Ascending aorta (tissue), 2 donors: Measurements from ENCODE around the gene MUCL3. TPM values are rescaled to one million over a fixed set of nuclear protein-coding genes. Genes with fewer than 3 reads are reported as not detected.

Experiments used
- DNase-seq, 2 donors: peaks; one replicate each; pipeline ENCODE4 v3.0.0-alpha.2; 2019; ENCODE audit warnings: low spot score in 2 of 2
- H3K27ac ChIP-seq, 2 donors: fragments of 200-600 bp; sonication (generic); one replicate each; pipeline ENCODE4 v1.5.1; 2016 to 2017; ENCODE audit warnings: mild to moderate bottlenecking in 1 of 2
- H3K27me3 ChIP-seq: fragments of 200-600 bp; sonication (generic); one replicate; pipeline ENCODE4 v1.5.1; 2017
- H3K36me3 ChIP-seq, 2 donors: fragments of 200-600 bp; sonication (generic); one replicate each; pipeline ENCODE4 v1.5.1; 2016
- H3K4me1 ChIP-seq, 2 donors: fragments of 200-600 bp; sonication (generic); one replicate each; pipeline ENCODE4 v1.5.1; 2016 to 2017; ENCODE audit warnings: mild to moderate bottlenecking in 1 of 2
- H3K4me3 ChIP-seq, 2 donors: fragments of 200-600 bp; sonication (generic); one replicate each; pipeline ENCODE4 v1.5.1; 2016 to 2017; ENCODE audit warnings: mild to moderate bottlenecking in 1 of 2
- H3K9me3 ChIP-seq, 2 donors: fragments of 200-600 bp; sonication (generic); one replicate each; pipeline ENCODE4 v1.5.1; 2016
- intact Hi-C: fragments of 100-400 bp; cut with DNase I; formaldehyde crosslinking; loops from one replicate; pipeline ENCODE4 v1.15.1; 2023
- total RNA-seq: library from RNA; depleted of rRNA; stranded (reverse); fragments of >200 nt; gene quantifications from one replicate; pipeline ENCODE4 v1.1.0, GENCODE V29; 2016
- TF ChIP-seq, protein P1 (sequence below), 3 experiments: fragments of 200-600 bp in 2 of 3; fragments of 450-650 bp in 1 of 3; sonication (generic) in 2 of 3; IDR thresholded peaks; one replicate each; pipeline ENCODE4 v1.5.1; 2016 to 2019; ENCODE audit warnings: antibody characterized with exemption in 3 of 3, mild to moderate bottlenecking in 1 of 3, moderate library complexity in 1 of 3

MUCL3 gene
- total RNA-seq, 1 donor from 2014 or later = not detected

DNA sequence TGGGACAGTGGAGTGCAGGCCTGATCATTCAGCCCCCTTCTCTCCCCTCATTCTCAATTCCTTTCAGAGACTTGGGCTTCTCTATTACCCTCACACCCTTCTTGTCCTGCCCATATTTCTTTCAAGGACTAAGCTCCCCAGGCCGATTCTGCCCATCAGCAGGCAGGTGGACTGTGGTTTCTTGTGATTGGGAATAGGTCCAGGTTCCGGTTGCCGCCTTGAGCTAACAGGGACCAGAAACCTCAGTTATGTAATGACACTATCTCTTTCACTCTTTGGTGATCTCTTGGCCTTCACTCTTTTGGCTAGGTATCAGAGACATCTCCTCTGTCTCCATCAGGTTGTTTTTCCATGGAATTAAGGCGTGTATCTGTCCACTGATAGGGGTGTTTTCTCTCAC, 6.5 kb downstream of the MUCL3 start:
- H3K4me3 ChIP-seq = no peak overlapping the region
- no peaks in the 10 kb centered on the region for H3K27me3 ChIP-seq
- no peaks in the 10 kb centered on the region for H3K36me3 ChIP-seq
- intact Hi-C loops = no loop called here
- H3K27ac ChIP-seq = no peak overlapping the region
- no peaks in the 10 kb centered on the region for H3K4me1 ChIP-seq
- no peak for DNase-seq
- TF ChIP-seq, protein P1, sequence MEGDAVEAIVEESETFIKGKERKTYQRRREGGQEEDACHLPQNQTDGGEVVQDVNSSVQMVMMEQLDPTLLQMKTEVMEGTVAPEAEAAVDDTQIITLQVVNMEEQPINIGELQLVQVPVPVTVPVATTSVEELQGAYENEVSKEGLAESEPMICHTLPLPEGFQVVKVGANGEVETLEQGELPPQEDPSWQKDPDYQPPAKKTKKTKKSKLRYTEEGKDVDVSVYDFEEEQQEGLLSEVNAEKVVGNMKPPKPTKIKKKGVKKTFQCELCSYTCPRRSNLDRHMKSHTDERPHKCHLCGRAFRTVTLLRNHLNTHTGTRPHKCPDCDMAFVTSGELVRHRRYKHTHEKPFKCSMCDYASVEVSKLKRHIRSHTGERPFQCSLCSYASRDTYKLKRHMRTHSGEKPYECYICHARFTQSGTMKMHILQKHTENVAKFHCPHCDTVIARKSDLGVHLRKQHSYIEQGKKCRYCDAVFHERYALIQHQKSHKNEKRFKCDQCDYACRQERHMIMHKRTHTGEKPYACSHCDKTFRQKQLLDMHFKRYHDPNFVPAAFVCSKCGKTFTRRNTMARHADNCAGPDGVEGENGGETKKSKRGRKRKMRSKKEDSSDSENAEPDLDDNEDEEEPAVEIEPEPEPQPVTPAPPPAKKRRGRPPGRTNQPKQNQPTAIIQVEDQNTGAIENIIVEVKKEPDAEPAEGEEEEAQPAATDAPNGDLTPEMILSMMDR (IDR thresholded peaks at IDR 0.05) = no peak
- no peaks in the 10 kb centered on the region for H3K9me3 ChIP-seq

DNA sequence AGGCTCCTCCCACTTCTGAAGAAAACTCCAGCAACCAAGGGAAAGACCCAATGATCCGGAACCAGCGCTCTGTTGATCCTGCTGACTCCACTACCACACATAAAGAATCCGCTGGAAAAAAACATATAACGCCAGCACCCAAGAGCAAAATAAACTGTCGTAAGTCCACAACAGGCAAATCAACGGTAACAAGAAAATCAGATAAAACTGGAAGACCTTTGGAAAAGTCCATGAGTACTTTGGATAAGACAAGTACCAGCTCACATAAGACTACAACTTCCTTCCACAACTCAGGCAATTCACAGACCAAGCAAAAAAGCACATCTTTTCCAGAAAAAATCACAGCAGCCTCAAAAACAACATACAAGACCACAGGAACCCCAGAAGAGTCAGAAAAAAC, 8.0 kb downstream of the MUCL3 start:
- no peaks in the 10 kb centered on the region for H3K27me3 ChIP-seq
- no peaks in the 10 kb centered on the region for H3K4me1 ChIP-seq
- no peaks in the 10 kb centered on the region for H3K9me3 ChIP-seq
- DNase-seq = no peak
- no peaks in the 10 kb centered on the region for H3K36me3 ChIP-seq
- H3K4me3 ChIP-seq = no peak overlapping the region
- TF ChIP-seq, protein P1 (IDR thresholded peaks at IDR 0.05) = no peak
- no peak overlapping the region for H3K27ac ChIP-seq
- intact Hi-C loops = no loop called here

DNA sequence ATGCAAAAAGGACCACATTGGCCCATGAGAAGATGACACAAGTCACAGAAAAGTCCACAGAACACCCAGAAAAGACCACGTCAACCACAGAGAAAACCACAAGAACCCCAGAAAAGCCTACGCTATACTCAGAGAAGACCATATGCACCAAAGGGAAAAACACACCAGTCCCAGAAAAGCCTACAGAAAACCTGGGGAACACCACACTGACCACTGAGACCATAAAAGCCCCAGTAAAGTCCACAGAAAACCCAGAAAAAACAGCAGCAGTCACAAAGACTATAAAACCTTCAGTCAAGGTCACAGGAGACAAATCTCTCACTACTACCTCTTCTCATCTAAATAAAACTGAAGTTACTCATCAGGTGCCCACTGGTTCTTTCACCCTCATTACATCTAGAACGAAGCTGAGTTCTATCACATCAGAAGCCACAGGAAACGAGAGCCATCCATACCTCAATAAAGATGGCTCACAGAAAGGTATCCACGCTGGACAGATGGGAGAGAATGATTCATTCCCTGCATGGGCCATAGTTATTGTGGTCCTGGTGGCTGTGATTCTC, 11.2 kb downstream of the MUCL3 start:
- Histone ChIP-seq H3K27me3 (no peaks in the 10 kb centered on the region), H3K27ac (no peak overlapping the region), H3K4me1 (peaks cover 0 to 3% of the 10 kb centered on the region in 2 donors), H3K36me3 (no peaks in the 10 kb centered on the region), H3K9me3 (no peaks in the 10 kb centered on the region), H3K4me3 (no peak overlapping the region)
- TF ChIP-seq, protein P1 (IDR thresholded peaks at IDR 0.05) = no peak
- DNase-seq = no peak
- intact Hi-C loops = no loop called here

DNA sequence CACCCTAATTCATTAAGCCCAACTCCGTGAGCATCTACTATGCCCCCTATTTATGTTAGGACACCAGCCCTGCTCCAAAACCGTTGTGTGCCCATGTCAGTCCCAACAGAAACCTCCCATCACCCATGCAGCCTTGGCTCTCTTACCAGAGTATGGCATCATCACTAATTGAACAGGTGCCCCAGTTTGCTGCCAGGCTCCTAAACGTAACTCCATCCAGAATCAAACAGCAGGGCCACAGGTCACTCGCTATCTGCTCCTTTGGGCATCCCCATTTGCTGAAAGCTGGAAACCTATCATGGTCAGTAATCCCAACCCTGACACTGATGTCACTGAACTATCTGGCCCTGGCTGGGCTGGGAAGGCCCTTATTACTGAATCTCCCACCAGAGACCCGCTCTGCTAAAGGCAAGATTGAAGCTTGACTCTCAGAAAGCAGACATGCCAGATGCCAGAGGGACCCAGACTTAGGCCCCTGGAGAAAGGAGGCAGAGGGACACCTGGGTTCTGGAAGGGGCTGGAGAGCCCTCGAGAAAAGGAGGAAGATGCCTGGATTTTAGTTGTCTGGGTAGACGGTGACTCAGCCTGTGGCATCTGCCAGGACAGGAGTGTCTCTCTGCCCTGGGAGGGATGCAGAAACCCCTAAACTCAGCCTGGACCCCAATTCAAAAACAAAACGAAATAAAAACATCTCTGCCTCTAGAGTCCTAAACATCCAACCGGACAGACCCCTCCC, 14.0 kb downstream of the MUCL3 start:
- TF ChIP-seq, protein P1 (IDR thresholded peaks at IDR 0.05) = no peak
- H3K27ac ChIP-seq = no peak overlapping the region
- H3K36me3 ChIP-seq = no peaks in the 10 kb centered on the region
- no peaks in the 10 kb centered on the region for H3K27me3 ChIP-seq
- H3K9me3 ChIP-seq = no peaks in the 10 kb centered on the region
- no peak for DNase-seq
- intact Hi-C loops = no loop called here
- H3K4me3 ChIP-seq = peak overlapping the region in 1 of 2 donors; percentile 57
- peaks cover 0 to 3% of the 10 kb centered on the region in 2 donors for H3K4me1 ChIP-seq

DNA sequence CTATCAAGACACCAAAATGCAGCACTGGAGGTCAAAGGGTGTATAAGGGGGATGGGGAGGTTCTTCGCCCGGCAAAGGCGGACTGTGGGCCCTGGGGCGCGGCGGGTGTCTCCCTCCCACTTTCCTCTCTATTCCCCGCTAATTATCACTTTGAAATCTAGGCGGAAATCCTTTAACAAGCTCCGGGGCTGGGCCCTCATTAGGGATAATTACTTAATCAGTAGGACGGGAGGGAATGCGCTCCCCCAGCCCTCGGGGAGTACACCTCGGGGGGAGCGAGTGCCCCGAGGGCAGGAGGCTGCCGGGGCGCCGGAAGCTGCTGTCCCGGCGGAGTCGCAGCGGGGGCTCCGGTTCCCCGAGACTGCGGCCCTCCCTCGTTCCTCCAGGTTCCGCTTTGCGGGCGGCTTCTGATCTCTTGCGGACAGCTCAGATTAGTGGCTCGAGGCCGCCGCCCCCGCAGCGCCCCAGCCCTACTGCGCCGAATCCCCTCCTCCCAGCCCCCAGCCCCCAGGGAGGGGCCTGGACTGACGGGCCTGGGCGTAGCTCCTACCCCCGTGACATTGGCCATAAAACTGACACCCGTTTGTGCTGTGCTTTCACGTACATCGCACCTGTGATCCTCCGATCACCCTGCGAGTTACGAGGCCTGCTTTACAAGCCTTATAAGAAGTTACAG, 14.7 kb downstream of the MUCL3 start:
- intact Hi-C loops = no loop called here
- TF ChIP-seq, protein P1 (IDR thresholded peaks at IDR 0.05) = no peak
- no peak overlapping the region for H3K27ac ChIP-seq

More for the DNA sequence above, 14.7 kb downstream of the MUCL3 start:
- peak in 1 of 2 donors; percentile 69 for DNase-seq
- no peaks in the 10 kb centered on the region for H3K27me3 ChIP-seq
- peaks cover 0 to 3% of the 10 kb centered on the region in 2 donors for H3K4me1 ChIP-seq
- peak overlapping the region; percentile 46 to 57 for H3K4me3 ChIP-seq
- no peaks in the 10 kb centered on the region for H3K9me3 ChIP-seq
- H3K36me3 ChIP-seq = no peaks in the 10 kb centered on the region
